ENCODE data around the gene SLC22A1.
"Not testable (repeated sequence)": the region's sequence is repeated elsewhere in the genome, so short reads cannot be mapped to it uniquely, and the experiment has no call there.

SLC22A1 gene

GRCh38 chr6:160140493-160140892 is 18.9 kb downstream of the SLC22A1 start:
- DNase-seq, result not testable (repeated sequence)

DNA sequence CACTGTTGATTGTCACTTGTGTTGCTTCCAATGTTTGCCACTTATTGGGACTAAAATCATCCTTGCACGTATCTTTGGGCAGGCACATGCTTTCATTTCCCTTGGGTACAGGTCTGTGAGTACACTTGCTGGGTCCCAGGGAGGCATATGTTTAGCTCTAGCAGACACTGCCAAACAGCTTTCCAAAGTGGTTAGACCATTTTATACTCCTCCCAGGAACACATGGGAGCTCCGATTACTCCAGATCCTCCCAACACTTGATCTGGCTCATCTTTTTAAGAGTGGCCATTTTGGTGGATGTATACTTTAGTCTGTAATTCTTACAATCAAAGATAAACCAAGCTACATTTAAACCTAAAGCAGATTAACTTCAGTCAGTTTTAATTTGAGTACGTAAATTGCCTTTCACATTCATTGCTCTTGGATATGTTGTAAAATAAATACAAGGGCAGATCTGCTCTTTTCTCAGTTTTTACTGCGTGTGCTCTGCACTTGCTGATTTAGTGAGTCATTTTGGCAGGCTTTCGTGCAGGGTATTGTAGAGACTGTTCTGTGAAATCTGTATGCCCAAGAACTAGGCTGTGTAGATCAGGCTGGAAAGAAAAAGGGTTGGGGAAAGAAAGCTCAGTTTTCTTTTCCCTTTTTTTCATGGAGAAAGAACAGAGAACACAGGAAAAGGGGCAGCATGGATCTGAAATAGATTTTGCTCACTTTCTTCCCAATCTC is 19.5 kb downstream of the SLC22A1 start:
- no peak for DNase-seq

- no peak for DNase-seq
Observed at GRCh38 chr6:160142115-160142715, 20.6 kb downstream of the SLC22A1 start.

DNA sequence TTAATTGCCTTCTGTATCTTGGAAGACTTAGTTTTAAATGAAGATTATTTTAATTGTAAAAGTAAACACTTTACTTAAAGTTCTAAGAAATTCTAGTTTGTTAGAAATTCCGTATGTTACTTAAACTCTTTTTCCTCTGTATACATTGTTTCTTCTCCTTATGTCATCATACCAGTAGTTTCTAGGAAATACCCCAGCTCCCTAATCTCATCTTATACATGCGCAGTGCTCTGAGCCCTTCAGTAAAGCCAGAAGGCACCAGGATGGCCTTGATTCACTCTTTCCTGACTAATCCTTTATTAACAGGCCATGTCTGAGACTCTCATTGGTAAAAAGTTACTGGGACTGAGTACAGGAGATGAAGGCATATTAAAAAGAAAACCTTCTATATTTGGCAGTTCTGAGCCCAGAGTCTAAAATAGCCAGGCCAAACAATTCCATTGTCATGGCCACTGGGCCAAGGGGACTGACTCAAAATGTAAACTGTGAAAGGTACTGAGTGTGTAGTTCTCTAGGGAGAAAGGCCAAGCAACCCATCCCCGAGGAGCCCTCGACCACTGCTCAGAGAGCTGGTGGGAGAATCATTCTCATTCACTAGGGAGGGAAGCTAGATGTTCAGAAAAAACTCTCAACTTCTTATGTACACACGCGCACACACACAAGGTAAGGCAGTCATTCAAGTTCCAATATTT is 25.0 kb downstream of the SLC22A1 start:
- no peak for DNase-seq

DNA sequence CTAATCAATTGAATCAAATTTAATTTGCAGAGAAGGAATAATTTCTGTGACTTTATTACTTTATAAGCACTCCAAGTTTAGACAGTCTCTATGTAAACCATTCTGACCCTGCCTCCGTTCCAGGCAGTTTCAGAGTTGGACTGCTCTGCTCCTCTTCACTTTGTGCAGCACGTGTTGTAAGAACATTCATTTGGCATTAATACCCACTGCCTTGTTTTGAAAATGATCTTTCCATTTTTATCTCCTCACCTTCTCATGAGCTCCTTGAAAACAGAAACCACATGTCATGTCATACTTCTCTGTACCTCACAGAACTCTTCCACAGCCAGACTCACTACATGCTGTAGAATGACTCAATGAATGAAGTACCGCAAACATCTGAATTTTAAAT is 25.5 kb downstream of the SLC22A1 start:
- no peak for DNase-seq

GRCh38 chr6:160154471-160154870 is 32.9 kb downstream of the SLC22A1 start:
- DNase-seq, result no peak

GRCh38 chr6:160156842-160157241 is 35.2 kb downstream of the SLC22A1 start:
- DNase-seq, result no peak

DNA sequence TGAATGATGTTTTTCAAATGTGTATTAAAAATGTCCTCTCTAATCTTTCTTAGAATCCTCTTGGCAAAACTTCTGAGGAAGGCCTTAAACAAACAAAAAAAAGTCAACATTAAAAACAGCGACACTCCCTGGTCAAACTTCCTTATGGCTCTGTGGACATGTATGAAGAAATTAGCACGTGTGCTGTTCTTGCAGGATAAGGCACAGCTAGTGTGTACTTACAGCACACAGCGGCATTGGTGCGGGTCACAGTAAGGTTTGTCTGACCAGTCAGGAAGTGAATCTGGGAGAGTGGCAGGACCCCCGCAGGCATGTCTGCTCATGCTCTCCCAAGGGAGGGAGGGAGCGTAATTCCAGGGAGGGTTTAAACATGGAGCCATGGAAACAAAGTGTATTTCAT is 38.8 kb downstream of the SLC22A1 start:
- DNase-seq, result no peak

- no peak for DNase-seq
Observed at GRCh38 chr6:160160929-160161646, 39.5 kb downstream of the SLC22A1 start.

DNA sequence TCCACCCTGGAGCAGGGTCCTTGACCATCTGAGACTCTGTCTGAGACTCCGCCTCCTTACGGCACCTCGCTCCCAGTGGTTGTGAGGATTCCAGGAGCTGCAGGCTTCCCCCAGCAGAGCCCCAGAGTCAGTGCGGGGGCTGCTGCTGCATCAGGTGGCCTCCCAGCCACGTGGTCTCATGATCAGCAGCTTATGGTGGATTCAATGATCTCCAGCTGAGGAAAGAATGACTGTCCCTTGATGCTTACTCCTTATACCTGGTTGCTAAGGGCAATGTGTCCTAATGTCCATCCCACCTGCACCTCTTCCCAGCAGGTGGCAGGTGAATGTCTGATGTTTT is 40.0 kb downstream of the SLC22A1 start:
- DNase-seq, result no peak

- DNase-seq, result no peak
Observed at GRCh38 chr6:160162030-160162566, 40.5 kb downstream of the SLC22A1 start.

GRCh38 chr6:160163425-160163824 is 41.8 kb downstream of the SLC22A1 start:
- DNase-seq, result no peak

DNA sequence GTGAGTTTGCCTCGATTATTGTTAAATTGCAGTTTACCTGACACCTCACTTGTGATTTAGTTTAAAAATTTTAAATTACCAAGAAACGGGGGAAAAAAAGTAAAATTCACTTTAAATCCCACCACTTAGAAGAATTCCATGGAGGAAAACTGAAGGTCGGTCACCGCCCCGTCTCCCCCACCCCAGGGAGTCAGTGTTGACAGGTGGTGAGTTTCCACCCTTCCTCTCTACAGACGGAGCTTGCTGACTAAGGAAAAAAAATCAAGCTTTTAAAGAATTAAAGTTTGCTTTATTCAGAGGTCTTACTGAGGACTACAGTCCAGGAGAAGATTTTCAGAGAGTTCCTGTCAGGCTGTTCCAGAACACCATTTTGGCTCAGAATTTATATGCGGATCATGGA is 42.3 kb downstream of the SLC22A1 start:
- no peak for DNase-seq

GRCh38 chr6:160165928-160166327 is 44.3 kb downstream of the SLC22A1 start:
- DNase-seq, result not testable (repeated sequence)

DNA sequence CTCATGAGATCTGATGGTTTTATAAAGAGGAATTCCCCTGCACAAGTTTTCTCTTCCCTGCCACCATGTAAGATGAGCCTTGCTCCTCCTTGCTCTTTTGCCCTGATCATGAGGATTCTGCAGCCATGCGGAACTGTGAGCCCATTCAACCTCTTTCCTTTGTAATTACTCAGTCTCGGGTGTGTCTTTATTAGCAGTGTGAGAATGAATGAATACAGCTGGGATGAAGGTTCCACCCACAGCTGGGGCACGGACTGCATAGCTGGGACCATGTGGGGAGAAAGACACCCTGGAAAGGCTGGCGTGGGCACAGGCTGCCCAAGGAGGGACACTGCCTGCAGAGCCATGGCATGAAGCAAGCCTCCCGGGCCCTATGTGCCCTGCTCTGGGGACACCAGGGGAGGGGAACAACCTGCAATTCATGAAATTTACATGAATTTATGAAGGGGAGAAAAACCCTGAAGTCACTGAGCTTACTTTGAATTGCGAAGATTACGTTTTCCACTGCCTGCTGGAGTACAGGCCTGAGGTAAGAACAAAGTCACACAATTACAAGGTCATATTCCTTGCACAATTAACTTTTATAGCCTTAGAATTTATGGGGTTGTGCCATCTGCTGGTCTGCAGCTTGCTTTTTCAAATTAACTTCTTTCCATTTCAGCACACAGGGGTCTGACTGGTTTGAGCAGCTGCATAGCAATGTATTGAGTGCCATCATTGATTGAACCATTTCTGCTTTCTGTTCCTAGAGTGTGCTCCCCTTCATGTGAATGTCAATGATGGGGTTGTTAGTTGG is 46.2 kb downstream of the SLC22A1 start:
- no peak for DNase-seq

DNA sequence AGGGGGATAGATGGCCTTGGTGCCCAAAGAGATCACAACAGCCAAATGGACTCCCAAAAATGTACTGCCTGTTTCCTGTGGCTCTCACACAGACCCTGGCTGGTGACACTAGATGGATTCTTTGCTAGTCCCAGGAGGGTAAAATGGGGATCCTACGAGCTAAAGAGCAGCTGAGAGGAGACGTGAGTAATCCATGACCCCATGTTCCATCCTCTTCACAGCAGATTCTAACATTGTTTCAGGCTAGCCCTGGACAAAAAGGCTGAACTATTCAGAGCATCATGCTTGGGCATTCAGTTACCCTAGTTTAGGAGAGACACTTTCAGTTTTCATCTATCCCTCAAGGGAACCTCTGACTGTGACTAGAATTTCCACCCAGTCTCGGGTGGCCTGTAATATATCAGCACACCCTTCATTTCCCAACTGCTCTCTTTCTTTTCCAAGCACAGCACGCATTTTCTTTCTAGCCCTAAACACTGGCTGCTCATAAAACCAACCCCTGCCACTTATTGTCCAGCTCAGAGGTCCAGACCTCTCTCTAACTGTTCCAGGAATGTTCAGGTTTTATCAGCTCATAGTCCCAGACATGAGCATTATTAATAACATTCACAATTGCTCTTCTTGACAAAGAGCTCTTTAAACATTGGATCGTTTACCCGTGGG is 48.5 kb downstream of the SLC22A1 start:
- DNase-seq, result no peak

GRCh38 chr6:160172704-160173103 is 51.1 kb downstream of the SLC22A1 start:
- DNase-seq, result no peak

DNA sequence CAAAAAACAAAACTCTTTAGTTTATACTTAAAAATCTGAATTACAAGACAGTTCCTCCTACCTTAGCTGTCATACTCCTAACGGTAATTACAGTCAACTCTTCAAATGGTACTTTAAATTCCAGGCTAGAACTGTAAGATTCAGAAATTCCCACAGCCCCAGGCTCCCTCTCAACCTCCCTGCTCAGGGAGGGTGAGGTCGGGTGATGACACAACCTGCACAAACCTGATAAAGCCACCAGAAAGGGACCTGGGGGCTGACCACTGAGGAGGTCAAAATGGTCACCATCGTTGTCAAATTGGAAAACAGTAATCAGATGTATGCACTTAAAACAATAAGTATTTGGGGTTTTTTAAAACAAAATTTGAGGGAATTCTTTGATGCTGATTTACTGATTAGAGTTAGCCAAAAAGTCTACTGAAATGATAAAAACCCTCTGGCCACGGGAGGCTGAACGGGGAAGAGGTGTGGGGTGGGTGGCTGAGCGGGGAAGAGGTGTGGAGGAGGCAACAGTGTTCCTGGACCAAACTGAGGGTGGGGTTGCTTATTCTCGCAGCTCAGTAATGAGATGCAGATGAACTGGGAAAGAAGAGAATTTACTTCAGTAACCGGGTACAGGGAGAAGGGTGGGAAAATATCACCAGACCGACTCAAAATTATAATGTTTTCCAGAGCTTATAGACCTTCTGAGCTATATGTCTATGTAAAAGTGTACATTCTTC is 52.4 kb downstream of the SLC22A1 start:
- no peak for DNase-seq

DNA sequence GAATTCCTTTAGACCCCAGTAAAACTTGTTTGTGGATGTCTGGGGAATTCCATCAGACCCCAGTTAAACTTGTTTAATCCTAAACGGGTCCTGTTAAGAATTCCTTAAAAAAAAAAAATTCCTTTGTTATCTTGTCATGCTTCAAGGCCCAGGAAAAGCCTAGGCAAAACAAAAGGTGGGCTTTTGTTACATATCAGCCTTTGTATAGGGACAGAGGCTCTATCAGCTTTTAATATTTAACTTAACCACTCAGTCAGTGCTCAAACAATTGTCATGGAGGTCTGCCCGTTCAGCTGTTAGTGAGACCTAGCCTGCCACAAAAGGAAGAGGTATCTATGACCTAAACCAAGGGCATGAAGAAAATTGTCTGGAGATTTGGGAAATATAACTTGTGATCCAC is 53.1 kb downstream of the SLC22A1 start:
- no peak for DNase-seq

DNA sequence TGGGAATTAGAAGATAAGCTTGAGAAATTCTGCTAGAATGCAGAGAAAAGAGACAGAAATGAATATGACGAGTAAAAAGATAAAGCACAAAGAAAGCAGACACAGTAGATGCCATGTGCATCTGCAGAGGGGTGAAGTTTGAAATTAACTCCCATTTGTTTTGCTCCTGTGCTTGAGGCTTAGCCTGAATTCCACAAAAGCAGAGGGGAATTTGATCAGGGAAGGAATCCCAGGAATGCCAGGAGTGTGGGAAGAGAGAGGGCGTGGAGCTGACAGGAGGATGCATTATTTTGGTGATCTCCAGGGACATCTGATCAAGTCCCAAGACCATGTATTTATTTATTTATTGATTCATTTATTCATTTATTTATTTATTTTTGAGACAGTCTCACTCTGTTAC is 55.6 kb downstream of the SLC22A1 start:
- no peak for DNase-seq

DNA sequence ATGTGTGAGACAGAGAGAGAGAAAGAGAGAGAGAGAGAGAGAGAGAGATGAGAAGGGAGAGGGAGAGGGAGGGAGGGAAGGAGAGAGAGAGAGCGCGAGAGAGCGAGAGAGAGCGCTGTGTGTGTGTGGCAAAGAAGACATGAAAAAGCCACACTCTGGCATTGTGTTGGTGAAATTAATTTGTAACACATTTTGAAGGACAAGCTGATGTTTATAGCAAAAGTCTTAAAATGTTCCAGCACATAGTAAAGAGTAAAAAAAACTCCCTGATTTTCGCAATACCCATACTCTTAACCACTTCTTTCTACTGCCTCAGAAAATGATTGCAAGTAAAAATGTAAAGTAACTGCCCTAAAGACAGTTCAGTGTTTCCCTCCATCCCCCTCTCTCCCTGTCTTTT is 56.7 kb downstream of the SLC22A1 start:
- DNase-seq, result no peak
